ENCODE measurements around the gene UBASH3A.

GRCh38 chr21:42375506-42375905, 28.2 kb upstream of the UBASH3A start:
- TF ChIP-seq CBX2 (IDR thresholded peaks at IDR 0.05; ENCODE audit: borderline replicate concordance, low read depth) = no peak
- TF ChIP-seq POLR2A (IDR thresholded peaks at IDR 0.05; ENCODE audit: low read length) = no peak
- no peak for TF ChIP-seq HDAC2 (IDR thresholded peaks at IDR 0.05)
- no peak for TF ChIP-seq CTCF (IDR thresholded peaks at IDR 0.05)
- no peak for TF ChIP-seq ZNF302 (CRISPR knock-in tag; IDR thresholded peaks at IDR 0.05)
- no peak for TF ChIP-seq PHF8 (IDR thresholded peaks at IDR 0.05; ENCODE audit: borderline replicate concordance, low read depth)
- TF ChIP-seq MAZ (IDR thresholded peaks at IDR 0.05; ENCODE audit: borderline replicate concordance, low read depth, low read length) = no peak
- no peak for TF ChIP-seq RAD21 (conservative IDR thresholded peaks at IDR 0.05 in 1 of 2, IDR thresholded peaks at IDR 0.05 in 1 of 2)

Data from A549 (cell line).